ENCODE data around the gene CRB3.
"Not testable (repeated sequence)": the region's sequence is repeated elsewhere in the genome, so short reads cannot be mapped to it uniquely, and the experiment has no call there.

Gene CRB3

DNA sequence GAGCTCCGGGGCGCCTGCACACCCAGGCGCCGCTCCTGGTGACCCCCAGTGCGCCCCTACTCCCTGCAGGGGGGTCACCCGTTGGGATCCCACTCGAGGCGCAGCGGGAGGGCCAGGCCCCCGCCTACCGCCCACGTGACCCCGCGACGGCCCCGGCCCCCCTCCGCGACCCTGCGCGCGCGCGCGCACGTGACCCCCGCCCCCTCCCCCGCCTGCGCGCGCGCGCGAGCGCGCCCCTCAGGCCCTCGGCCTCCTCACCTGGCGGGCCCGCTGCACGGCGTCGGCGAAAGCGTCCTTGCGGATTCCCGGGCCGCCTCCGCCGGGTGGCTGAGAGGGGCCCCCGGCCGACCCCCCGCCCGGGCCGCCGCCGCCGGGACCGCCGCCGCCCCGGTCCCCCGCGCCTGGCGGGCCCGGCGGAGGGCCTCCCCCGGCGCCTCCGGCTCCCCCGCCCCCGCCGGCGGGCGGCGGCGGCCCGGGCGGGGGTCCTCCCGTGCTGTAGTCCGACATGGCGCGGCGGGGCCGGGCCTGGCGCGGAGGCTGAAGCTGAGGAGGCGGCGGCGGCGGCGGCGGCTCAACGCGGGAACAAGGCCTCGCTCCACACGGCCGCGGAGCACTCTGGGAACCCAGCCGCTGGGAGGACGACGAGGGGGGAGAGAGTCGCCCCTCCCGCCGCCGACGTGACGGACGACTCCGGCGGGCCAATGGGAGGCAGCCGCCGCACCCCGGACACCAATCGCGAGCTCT lies 39.7 kb upstream of the CRB3 start, which contains the start of gene KHSRP:
Gene KHSRP (minus strand): TSS at position 617 of the 744 bp plus-strand sequence. CDS start 110 bp downstream, at position 507.
- Histone ChIP-seq H3K4me3 (ENCODE audit: low read length in 2 of 2) (peak within 1 kb of the TSS; percentile 86 to 90), H3K27me3 (ENCODE audit: control insufficient read depth in 2 of 2, insufficient read depth in 2 of 2, low read length in 2 of 2) (no peaks in the 10 kb centered on the region), H3K9ac (ENCODE audit: low read depth in 1 of 2, low read length in 2 of 2) (peak within 1 kb of the TSS; percentile 74 to 88), H3K9me3 (ENCODE audit: control insufficient read depth in 2 of 2, low read length in 2 of 2) (no peaks in the 10 kb centered on the region), H3K36me3 (ENCODE audit: control insufficient read depth in 2 of 2, insufficient read depth in 2 of 2, low read length in 2 of 2) (peaks cover 23 to 24% of the 10 kb centered on the region in 2 donors), H3K27ac (ENCODE audit: low read depth in 2 of 2, low read length in 2 of 2) (peak within 1 kb of the TSS; percentile 67 to 84), H3K4me1 (ENCODE audit: control insufficient read depth in 2 of 2, insufficient read depth in 2 of 2, low read length in 2 of 2) (peaks cover 11 to 16% of the 10 kb centered on the region in 2 donors)

DNA sequence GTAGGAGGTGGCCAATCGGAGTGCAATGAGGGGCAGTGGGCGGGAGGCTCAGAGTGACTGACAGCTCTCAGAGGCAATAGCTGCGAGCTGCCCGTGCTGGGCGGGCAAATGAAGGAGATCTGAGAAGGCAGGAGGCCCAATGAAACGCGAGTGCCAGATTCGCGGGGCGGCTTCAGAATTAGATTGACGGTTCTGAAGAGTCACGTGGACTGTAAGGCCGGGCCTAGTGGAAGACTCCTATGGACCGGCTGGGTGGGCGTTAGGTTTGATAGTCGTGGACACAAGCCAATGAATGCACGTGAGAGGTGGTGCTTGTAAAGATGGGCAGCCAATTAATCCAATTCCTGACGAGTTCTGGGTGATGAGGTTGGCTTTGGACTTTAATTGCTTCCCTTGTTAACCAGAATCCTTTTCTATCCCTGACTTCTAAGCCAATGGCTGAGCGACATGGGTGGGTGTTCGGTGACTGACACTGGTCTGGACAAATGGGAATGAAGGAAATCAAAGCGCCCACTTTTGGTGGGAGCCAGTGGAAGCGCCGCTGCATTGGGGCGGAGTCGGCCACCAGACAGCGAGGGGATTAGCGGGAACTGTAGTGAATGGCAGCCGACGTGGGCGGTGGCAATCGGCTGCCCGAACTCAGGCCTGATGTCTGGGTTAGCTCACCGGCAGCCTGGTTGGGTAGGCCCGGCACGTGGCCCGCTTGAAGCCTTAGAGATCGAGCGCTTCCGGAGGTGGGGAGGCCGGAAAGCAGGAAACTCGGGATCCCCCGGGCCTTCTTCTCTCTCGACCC lies 38.9 kb upstream of the CRB3 start:
- Histone ChIP-seq H3K36me3 (ENCODE audit: control insufficient read depth in 2 of 2, insufficient read depth in 2 of 2, low read length in 2 of 2) (peaks cover 16 to 17% of the 10 kb centered on the region in 2 donors), H3K4me3 (ENCODE audit: low read length in 2 of 2) (peak overlapping the region; percentile 43 to 63), H3K9me3 (ENCODE audit: control insufficient read depth in 2 of 2, low read length in 2 of 2) (no peaks in the 10 kb centered on the region), H3K27ac (ENCODE audit: low read depth in 2 of 2, low read length in 2 of 2) (peak overlapping the region; percentile 67 to 84), H3K27me3 (ENCODE audit: control insufficient read depth in 2 of 2, insufficient read depth in 2 of 2, low read length in 2 of 2) (no peaks in the 10 kb centered on the region), H3K9ac (ENCODE audit: low read depth in 1 of 2, low read length in 2 of 2) (peak overlapping the region in 1 of 2 donors; percentile 41), H3K4me1 (ENCODE audit: control insufficient read depth in 2 of 2, insufficient read depth in 2 of 2, low read length in 2 of 2) (peaks cover 11 to 16% of the 10 kb centered on the region in 2 donors)

DNA sequence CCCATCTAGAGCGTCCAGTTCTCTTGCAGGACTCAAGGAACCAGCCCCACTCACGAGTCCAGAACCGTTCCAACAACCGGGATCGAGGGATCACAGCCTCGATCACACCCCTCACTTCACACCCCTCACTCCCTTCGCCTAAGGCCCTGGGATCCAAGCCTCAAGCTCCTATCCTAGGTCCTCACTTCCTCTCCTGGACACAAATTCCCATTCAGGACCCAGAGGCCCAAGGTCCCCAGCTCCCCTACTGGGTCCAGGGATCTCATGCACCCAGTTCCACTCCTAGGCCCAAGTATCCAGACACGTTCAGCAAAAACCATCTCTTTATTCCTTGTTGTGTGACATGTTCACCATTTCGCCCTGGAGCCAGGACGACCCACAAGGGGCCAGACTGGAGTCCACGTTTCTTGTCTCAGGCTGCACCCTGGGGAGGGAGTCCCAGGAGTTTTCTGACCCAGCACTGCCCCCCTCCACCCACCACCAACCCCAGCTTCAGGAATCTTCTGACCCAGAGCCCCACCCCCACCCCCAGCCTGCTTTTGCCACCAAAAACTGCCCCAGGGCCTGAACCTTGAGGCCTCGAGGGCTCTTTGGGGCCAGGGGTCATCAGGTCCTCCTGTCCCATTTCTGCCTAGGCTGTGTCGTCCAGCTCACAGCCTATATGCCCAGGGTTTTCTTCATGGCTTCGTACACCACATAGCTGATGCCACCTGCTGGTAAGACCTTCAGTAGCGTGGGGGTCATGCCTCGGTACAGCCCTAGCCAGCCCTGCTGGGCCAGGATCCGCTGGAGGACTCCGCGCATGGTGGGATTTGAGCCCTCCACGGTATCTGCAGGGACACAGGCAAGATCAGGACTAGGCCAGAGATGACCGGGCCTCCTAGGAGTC lies 38.1 kb upstream of the CRB3 start:
- Histone ChIP-seq H3K9me3 (ENCODE audit: control insufficient read depth in 2 of 2, low read length in 2 of 2) (no peaks in the 10 kb centered on the region), H3K27me3 (ENCODE audit: control insufficient read depth in 2 of 2, insufficient read depth in 2 of 2, low read length in 2 of 2) (no peaks in the 10 kb centered on the region), H3K4me1 (ENCODE audit: control insufficient read depth in 2 of 2, insufficient read depth in 2 of 2, low read length in 2 of 2) (peaks cover 11 to 16% of the 10 kb centered on the region in 2 donors), H3K4me3 (ENCODE audit: low read length in 2 of 2) (peak overlapping the region; percentile 43 to 63), H3K9ac (ENCODE audit: low read depth in 1 of 2, low read length in 2 of 2) (peak overlapping the region in 1 of 2 donors; percentile 41), H3K36me3 (ENCODE audit: control insufficient read depth in 2 of 2, insufficient read depth in 2 of 2, low read length in 2 of 2) (peaks cover 8 to 10% of the 10 kb centered on the region in 2 donors), H3K27ac (ENCODE audit: low read depth in 2 of 2, low read length in 2 of 2) (peak overlapping the region; percentile 67 to 84)

DNA sequence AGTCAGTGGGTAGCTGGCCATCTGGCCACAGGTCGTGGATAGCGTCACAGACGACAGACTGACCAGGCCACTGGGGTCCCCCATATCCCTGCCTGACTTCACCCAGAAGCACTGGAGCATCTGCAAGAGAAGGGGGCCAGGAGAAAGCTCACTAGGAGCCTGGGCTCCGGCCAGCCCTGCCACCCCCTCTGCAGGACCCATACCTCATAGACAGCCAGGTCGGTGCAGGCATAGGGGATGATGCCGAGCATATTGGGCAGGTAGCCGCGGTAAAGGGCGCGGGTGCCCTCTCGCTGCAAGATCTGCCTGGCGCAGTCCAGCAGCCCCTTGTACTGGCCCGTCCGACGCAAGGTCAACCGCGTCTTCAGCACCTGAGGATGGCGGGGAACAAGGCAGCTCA lies 36.9 kb upstream of the CRB3 start:
- Histone ChIP-seq H3K4me1 (ENCODE audit: control insufficient read depth in 2 of 2, insufficient read depth in 2 of 2, low read length in 2 of 2) (peaks cover 11 to 13% of the 10 kb centered on the region in 2 donors), H3K4me3 (ENCODE audit: low read length in 2 of 2) (no peak overlapping the region), H3K27me3 (ENCODE audit: control insufficient read depth in 2 of 2, insufficient read depth in 2 of 2, low read length in 2 of 2) (no peaks in the 10 kb centered on the region), H3K9ac (ENCODE audit: low read depth in 1 of 2, low read length in 2 of 2) (no peak overlapping the region), H3K9me3 (ENCODE audit: control insufficient read depth in 2 of 2, low read length in 2 of 2) (no peaks in the 10 kb centered on the region), H3K36me3 (ENCODE audit: control insufficient read depth in 2 of 2, insufficient read depth in 2 of 2, low read length in 2 of 2) (peaks cover under 1% of the 10 kb centered on the region in 2 donors), H3K27ac (ENCODE audit: low read depth in 2 of 2, low read length in 2 of 2) (no peak overlapping the region)

DNA sequence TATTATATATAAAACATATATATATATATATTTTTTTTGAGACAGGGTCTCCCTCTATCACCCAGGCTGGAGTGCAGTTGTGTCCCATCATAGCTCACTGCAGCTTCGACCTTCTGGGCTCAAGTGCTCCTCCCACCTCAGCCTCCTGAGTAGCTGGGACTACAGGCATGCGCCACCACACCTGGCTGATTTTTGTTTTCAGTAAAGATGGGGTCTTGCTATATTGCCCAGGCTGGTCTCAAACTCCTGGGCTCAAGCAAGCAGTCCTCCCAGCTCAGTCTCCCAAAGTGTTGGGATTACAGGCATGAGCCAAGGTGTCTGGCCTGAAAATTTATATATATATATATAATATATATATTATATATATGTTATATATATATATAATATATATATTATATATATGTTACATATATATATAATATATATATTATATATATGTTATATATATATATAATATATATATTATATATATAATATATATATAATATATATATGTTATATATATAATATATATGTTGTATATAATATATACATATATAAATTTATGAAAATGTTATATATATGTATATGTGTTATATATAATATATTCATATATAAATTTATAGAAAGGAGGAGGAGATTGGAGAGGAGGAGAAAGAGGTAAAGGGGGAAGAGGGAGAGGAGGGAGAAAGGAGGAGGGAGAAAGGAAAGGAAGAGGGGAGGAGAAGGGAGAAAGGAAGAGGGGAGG lies 35.2 kb upstream of the CRB3 start:
- not testable (repeated sequence) for H3K9ac ChIP-seq (ENCODE audit: low read depth in 1 of 2, low read length in 2 of 2); H3K27me3 ChIP-seq (ENCODE audit: control insufficient read depth in 2 of 2, insufficient read depth in 2 of 2, low read length in 2 of 2); H3K27ac ChIP-seq (ENCODE audit: low read depth in 2 of 2, low read length in 2 of 2); H3K9me3 ChIP-seq (ENCODE audit: control insufficient read depth in 2 of 2, low read length in 2 of 2); H3K4me3 ChIP-seq (ENCODE audit: low read length in 2 of 2); H3K4me1 ChIP-seq (ENCODE audit: control insufficient read depth in 2 of 2, insufficient read depth in 2 of 2, low read length in 2 of 2); H3K36me3 ChIP-seq (ENCODE audit: control insufficient read depth in 2 of 2, insufficient read depth in 2 of 2, low read length in 2 of 2)

DNA sequence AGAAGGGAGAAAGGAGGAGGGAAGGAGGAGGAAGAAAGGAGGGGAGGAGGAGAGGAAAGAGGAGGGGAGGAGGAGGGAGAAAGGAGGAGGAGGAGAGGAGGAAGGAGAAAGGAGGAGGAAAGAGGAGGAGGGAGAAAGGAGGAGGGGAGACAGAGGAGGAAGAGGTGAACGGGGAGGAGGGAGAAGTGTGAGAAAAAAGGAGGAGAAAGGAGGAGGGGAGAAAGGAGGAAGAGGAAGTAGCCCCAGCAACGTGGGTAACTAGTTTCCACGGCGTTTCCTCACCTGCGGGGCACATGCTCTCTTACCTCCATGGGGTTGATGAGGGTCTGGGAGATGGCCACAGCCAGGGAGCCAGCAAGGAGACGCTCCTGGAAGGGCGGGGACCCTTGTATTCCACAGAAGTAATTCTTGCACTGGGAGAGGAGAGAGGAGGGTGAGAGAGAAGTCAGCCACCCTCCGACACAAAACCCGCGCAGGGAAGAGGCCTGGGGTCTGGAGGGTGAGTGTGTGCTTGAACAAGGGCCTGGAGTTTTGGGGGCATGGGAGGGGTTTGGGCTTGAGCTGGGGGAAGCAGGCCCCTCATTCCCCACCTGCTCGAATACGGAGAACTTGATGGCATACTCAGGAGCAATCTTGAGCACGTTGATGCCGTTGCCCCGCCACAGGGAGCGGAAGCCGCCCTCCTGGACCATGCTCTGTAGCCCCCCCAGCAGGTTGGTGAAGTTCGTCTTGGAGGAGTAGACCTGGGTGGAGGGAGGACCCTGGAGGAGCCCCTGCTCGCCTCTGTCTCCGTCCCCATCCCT lies 34.5 kb upstream of the CRB3 start:
- Histone ChIP-seq H3K27me3 (ENCODE audit: control insufficient read depth in 2 of 2, insufficient read depth in 2 of 2, low read length in 2 of 2) (no peaks in the 10 kb centered on the region), H3K36me3 (ENCODE audit: control insufficient read depth in 2 of 2, insufficient read depth in 2 of 2, low read length in 2 of 2) (no peaks in the 10 kb centered on the region), H3K4me3 (ENCODE audit: low read length in 2 of 2) (no peak overlapping the region), H3K27ac (ENCODE audit: low read depth in 2 of 2, low read length in 2 of 2) (no peak overlapping the region), H3K9ac (ENCODE audit: low read depth in 1 of 2, low read length in 2 of 2) (no peak overlapping the region), H3K9me3 (ENCODE audit: control insufficient read depth in 2 of 2, low read length in 2 of 2) (no peaks in the 10 kb centered on the region), H3K4me1 (ENCODE audit: control insufficient read depth in 2 of 2, insufficient read depth in 2 of 2, low read length in 2 of 2) (peaks cover 3 to 5% of the 10 kb centered on the region in 2 donors)

DNA sequence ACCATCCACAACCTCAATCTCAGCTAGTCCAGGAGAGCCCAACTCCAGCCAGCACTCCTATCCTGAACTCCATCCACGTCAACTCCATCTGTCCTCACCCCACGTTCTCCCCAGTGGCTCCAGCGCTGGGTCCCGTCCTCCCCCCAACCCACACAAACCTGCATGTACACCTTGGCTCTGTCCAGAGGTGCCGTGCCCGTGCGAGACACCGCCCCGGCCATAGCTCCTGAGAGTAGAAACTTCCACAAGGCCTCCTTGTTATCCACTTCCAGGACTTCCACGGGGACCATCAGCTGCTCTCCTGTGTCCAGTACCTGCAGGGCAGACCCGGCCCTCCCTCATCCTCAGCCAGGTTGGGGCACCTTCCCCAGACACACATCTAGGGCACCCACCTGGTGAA lies 32.2 kb upstream of the CRB3 start:
- no peaks in the 10 kb centered on the region for H3K36me3 ChIP-seq (ENCODE audit: control insufficient read depth in 2 of 2, insufficient read depth in 2 of 2, low read length in 2 of 2)
- H3K9me3 ChIP-seq (ENCODE audit: control insufficient read depth in 2 of 2, low read length in 2 of 2): no peaks in the 10 kb centered on the region
- no peaks in the 10 kb centered on the region for H3K4me1 ChIP-seq (ENCODE audit: control insufficient read depth in 2 of 2, insufficient read depth in 2 of 2, low read length in 2 of 2)
- H3K4me3 ChIP-seq (ENCODE audit: low read length in 2 of 2): no peak overlapping the region
- H3K27me3 ChIP-seq (ENCODE audit: control insufficient read depth in 2 of 2, insufficient read depth in 2 of 2, low read length in 2 of 2): no peaks in the 10 kb centered on the region
- no peak overlapping the region for H3K9ac ChIP-seq (ENCODE audit: low read depth in 1 of 2, low read length in 2 of 2)
- H3K27ac ChIP-seq (ENCODE audit: low read depth in 2 of 2, low read length in 2 of 2): no peak overlapping the region

DNA sequence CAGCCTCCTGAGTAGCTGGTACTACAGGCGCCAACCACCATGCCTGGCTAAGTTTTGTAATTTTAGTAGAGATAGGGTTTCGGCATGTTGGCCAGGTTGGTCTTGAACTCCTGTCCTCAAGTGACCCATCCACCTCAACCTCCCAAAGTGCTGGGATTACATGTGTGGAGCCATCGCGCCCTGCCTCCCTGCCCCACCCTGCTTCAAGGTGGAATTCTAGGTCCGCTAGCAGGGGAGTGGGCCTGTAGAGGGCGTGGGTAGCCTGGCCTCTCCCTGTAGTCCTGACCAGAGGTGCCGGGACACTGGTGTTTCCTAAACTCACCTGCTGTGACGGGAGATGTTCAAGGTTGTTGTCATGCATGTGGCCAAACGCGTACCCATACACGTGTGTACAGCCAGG lies 30.9 kb upstream of the CRB3 start:
- no peaks in the 10 kb centered on the region for H3K36me3 ChIP-seq (ENCODE audit: control insufficient read depth in 2 of 2, insufficient read depth in 2 of 2, low read length in 2 of 2)

DNA sequence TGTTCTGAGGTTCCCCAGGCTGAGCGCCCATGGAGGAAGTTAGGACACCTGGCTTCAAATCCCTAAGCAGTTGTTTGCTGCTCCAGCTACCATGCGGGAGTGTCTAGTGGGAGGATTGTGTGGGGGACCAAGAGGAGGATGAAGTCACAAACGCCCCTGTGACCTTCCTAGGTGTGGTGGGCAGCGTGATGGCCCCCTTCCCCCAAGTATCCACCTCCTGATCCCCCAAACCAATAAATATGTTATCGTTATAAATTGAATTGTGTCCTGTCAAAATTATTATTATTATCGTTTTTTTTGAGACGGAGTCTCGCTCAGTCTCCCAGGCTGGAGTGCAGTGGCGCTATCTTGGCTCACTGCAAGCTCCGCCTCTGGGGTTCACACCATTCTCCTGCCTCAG lies 30.4 kb upstream of the CRB3 start, which contains the start of gene SLC25A41:
Gene SLC25A41 (minus strand): TSS at position 101 of the 400 bp plus-strand sequence. CDS start 70 bp downstream, at position 31.
- Histone ChIP-seq H3K4me3 (ENCODE audit: low read length in 2 of 2) (no peak within 1 kb of the TSS), H3K36me3 (ENCODE audit: control insufficient read depth in 2 of 2, insufficient read depth in 2 of 2, low read length in 2 of 2) (no peaks in the 10 kb centered on the region), H3K27ac (ENCODE audit: low read depth in 2 of 2, low read length in 2 of 2) (no peak within 1 kb of the TSS), H3K9ac (ENCODE audit: low read depth in 1 of 2, low read length in 2 of 2) (no peak within 1 kb of the TSS), H3K4me1 (ENCODE audit: control insufficient read depth in 2 of 2, insufficient read depth in 2 of 2, low read length in 2 of 2) (no peaks in the 10 kb centered on the region), H3K27me3 (ENCODE audit: control insufficient read depth in 2 of 2, insufficient read depth in 2 of 2, low read length in 2 of 2) (no peaks in the 10 kb centered on the region), H3K9me3 (ENCODE audit: control insufficient read depth in 2 of 2, low read length in 2 of 2) (no peaks in the 10 kb centered on the region)

More for the DNA sequence above, 30.9 kb upstream of the CRB3 start:
- Histone ChIP-seq H3K9ac (ENCODE audit: low read depth in 1 of 2, low read length in 2 of 2) (no peak overlapping the region), H3K9me3 (ENCODE audit: control insufficient read depth in 2 of 2, low read length in 2 of 2) (no peaks in the 10 kb centered on the region), H3K27ac (ENCODE audit: low read depth in 2 of 2, low read length in 2 of 2) (no peak overlapping the region), H3K4me3 (ENCODE audit: low read length in 2 of 2) (no peak overlapping the region), H3K4me1 (ENCODE audit: control insufficient read depth in 2 of 2, insufficient read depth in 2 of 2, low read length in 2 of 2) (no peaks in the 10 kb centered on the region), H3K27me3 (ENCODE audit: control insufficient read depth in 2 of 2, insufficient read depth in 2 of 2, low read length in 2 of 2) (no peaks in the 10 kb centered on the region)

Measured in mucosa of rectum (tissue), 2 donors.